KMS-11 (cell line): ENCODE results near the gene FEM1A.
"Not testable (repeated sequence)": the region's sequence is repeated elsewhere in the genome, so short reads cannot be mapped to it uniquely, and the experiment has no call there.

Source experiments
- H2AFZ ChIP-seq: fragments of 200-600 bp; sonication (generic); 2 replicates; pipeline ENCODE4 v1.6.1; 2016; ENCODE audit warnings: antibody characterized with exemption, mixed run types, low read depth
- H3K27ac ChIP-seq: fragments of 200-600 bp; sonication (generic); 2 replicates; pipeline ENCODE4 v1.6.1; 2016; ENCODE audit warnings: mild to moderate bottlenecking, mixed run types
- H3K27me3 ChIP-seq: fragments of 200-600 bp; sonication (generic); 2 replicates; pipeline ENCODE4 v1.6.1; 2017; ENCODE audit warnings: mild to moderate bottlenecking, low read depth, mixed run types, moderate library complexity; ENCODE audit not compliant: insufficient read depth
- H3K36me3 ChIP-seq: fragments of 200-600 bp; sonication (generic); 2 replicates; pipeline ENCODE4 v1.6.1; 2017; ENCODE audit warnings: mild to moderate bottlenecking, mixed run types; ENCODE audit not compliant: insufficient read depth
- H3K4me1 ChIP-seq: fragments of 200-600 bp; sonication (generic); 2 replicates; pipeline ENCODE4 v1.6.1; 2016; ENCODE audit warnings: mild to moderate bottlenecking, low read depth, mixed run types; ENCODE audit not compliant: poor library complexity, severe bottlenecking
- H3K4me2 ChIP-seq: fragments of 200-600 bp; sonication (generic); 2 replicates; pipeline ENCODE4 v1.7.0; 2016; ENCODE audit warnings: mild to moderate bottlenecking, mixed run types
- H3K4me3 ChIP-seq: fragments of 200-600 bp; sonication (generic); IDR thresholded peaks from 2 replicates; pipeline ENCODE4 v1.6.1; 2017; ENCODE audit warnings: low read depth, low read length, mixed read lengths; ENCODE audit not compliant: insufficient read depth
- H3K79me2 ChIP-seq: fragments of 200-600 bp; sonication (generic); 2 replicates; pipeline ENCODE4 v1.6.1; 2016; ENCODE audit warnings: low read depth, mixed run types; ENCODE audit not compliant: insufficient read depth
- H3K9ac ChIP-seq: fragments of 200-600 bp; sonication (generic); 2 replicates; pipeline ENCODE4 v1.6.1; 2016; ENCODE audit warnings: mild to moderate bottlenecking, mixed run types
- H4K20me1 ChIP-seq: fragments of 200-600 bp; sonication (generic); 2 replicates; pipeline ENCODE4 v1.6.1; 2016; ENCODE audit warnings: mild to moderate bottlenecking, mixed run types; ENCODE audit not compliant: insufficient read depth
- TF ChIP-seq, protein P1 (sequence below): fragments of 200-600 bp; sonication (generic); conservative IDR thresholded peaks from 2 replicates; pipeline ENCODE4 v1.6.1; 2017; ENCODE audit warnings: low read depth, mild to moderate bottlenecking, antibody characterized with exemption, low read length, moderate library complexity, mixed read lengths

Gene FEM1A

DNA sequence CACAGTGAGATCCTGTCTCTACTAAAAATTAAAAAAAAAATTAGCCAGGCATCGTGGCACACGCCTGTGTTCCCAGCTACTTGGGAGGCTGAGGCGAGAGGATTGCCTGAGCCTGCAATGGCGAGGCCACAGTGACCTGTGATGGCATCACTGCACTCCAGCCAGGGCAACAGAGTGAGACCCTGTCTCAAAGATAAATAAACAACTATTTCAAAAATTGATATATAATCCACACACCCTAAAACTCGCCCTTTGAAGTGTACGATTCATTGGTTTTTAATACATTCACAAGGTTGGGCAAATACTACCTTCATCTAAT, 52.1 kb downstream of the FEM1A start:
- Histone ChIP-seq H3K4me1 (no peaks in the 10 kb centered on the region), H3K27ac (no peak overlapping the region), H3K79me2 (no peaks in the 10 kb centered on the region), H3K4me2 (no peak overlapping the region), H2AFZ (no peak overlapping the region), H3K36me3 (no peaks in the 10 kb centered on the region), H3K4me3 (no peak overlapping the region), H3K9ac (no peak overlapping the region), H4K20me1 (no peaks in the 10 kb centered on the region), H3K27me3 (no peaks in the 10 kb centered on the region)
- TF ChIP-seq, protein P1, sequence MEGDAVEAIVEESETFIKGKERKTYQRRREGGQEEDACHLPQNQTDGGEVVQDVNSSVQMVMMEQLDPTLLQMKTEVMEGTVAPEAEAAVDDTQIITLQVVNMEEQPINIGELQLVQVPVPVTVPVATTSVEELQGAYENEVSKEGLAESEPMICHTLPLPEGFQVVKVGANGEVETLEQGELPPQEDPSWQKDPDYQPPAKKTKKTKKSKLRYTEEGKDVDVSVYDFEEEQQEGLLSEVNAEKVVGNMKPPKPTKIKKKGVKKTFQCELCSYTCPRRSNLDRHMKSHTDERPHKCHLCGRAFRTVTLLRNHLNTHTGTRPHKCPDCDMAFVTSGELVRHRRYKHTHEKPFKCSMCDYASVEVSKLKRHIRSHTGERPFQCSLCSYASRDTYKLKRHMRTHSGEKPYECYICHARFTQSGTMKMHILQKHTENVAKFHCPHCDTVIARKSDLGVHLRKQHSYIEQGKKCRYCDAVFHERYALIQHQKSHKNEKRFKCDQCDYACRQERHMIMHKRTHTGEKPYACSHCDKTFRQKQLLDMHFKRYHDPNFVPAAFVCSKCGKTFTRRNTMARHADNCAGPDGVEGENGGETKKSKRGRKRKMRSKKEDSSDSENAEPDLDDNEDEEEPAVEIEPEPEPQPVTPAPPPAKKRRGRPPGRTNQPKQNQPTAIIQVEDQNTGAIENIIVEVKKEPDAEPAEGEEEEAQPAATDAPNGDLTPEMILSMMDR, result no peak

DNA sequence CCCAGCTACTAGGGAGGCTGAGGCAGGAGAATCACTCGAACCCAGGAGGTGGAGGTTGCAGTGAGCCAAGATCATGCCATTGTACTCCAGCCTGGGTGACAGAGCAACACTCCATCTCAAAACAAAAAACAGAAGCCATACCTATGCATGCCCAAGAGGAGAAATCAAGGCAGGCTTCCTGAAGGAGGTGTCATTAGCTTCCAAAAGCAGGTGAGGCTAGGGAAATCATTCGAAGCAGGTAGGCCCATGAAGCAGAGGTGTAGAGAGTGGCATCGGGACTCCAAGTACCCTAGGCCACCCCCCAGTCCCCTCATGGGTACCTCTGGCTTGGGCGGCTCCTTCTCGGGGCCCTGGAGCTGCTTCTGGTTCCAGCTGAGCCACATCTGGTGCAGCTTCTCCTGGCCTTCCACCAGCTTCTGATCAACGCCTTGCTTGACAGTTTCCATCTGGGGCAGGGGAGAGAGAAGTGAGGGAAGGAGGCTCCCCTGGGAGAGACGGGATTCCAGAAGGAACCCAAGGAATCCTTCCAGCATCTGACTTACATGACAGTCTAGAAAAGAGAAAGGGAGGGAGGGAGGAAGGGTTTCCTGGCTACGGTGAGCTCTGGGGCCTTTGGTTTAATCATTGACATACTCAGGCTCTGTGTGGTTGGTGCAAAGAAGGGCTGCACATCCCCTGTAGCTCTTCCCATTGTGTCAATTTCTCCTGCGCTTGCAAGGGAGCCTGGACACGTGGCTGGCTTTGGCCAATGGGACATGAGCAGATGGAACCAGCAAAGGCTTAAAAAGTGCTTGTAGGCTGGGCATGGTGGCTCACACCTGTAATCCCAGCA, 53.0 kb downstream of the FEM1A start:
- H3K9ac ChIP-seq, result no peak overlapping the region
- H3K36me3 ChIP-seq, result no peaks in the 10 kb centered on the region
- peaks cover 7% of the 10 kb centered on the region for H3K4me1 ChIP-seq
- H4K20me1 ChIP-seq, result no peaks in the 10 kb centered on the region
- H3K27ac ChIP-seq, result no peak overlapping the region
- TF ChIP-seq, protein P1, result no peak
- H3K27me3 ChIP-seq, result no peaks in the 10 kb centered on the region
- H3K4me2 ChIP-seq, result no peak overlapping the region
- no peaks in the 10 kb centered on the region for H3K79me2 ChIP-seq
- no peak overlapping the region for H3K4me3 ChIP-seq
- no peak overlapping the region for H2AFZ ChIP-seq

DNA sequence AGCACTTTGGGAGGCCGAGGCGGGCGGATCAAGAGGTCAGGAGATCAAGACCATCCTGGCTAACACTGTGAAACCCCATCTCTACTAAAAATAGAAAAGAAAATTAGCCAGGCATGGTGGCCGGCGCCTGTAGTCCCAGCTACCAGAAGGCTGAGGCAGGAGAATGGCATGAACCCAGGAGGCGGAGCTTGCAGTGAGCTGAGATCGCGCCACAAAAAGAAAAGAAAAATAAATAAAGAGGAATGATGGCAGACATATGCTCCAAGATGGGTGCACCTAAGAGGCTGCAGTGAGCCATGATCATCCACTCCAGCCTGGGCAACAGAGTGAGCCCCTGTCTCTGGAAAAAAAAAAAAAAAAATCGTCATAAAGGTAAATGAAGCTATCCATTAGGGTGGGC, 54.4 kb downstream of the FEM1A start:
- not testable (repeated sequence) for H3K27ac ChIP-seq, H2AFZ ChIP-seq, H3K79me2 ChIP-seq, H3K4me2 ChIP-seq, H3K27me3 ChIP-seq, H4K20me1 ChIP-seq, H3K36me3 ChIP-seq, H3K9ac ChIP-seq, H3K4me3 ChIP-seq
- peaks cover 14% of the 10 kb centered on the region for H3K4me1 ChIP-seq

DNA sequence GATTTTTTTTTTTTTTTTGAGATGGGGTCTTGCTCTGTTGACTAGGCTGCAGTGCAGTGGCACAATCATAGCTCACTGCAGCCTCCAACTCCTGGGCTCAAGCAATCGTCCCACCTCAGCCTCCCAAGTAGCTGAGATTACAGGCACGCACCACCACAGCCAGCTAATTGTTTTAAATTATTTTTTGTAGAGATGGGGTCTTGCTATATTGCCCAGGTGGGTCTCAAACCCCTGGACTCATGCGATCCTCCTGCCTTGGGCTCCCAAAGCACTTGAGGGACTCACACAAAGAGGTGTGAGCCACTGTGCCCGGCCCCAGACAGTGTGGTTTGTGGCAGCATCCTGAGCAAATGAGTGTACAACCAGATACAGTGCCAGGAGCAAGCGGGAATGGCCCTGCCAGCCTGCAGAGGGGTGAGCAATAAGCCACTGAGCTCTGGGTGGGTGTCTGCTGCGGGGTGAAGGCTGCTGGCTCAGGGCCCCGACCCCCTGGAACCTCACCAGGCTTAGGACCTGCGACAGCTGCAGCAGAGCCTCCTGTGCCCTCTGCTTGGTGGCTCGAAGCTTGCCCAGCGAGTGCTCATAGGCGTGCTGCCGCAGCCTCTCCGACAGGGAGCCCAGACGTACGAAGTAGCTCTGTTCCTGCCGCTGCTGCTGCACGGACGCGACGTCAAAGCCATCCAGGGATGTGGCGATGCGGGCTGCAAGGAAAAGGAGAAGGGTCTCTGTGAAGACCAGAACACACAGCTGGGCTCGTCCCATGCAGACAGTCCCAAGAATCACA, 55.8 kb downstream of the FEM1A start:
- no peak overlapping the region for H3K9ac ChIP-seq
- no peak overlapping the region for H2AFZ ChIP-seq
- no peak overlapping the region for H3K4me3 ChIP-seq
- TF ChIP-seq, protein P1, result no peak
- H3K27me3 ChIP-seq, result no peaks in the 10 kb centered on the region
- peaks cover 14% of the 10 kb centered on the region for H3K4me1 ChIP-seq
- H3K36me3 ChIP-seq, result no peaks in the 10 kb centered on the region
- H3K27ac ChIP-seq, result no peak overlapping the region
- no peaks in the 10 kb centered on the region for H3K79me2 ChIP-seq
- H3K4me2 ChIP-seq, result no peak overlapping the region
- no peaks in the 10 kb centered on the region for H4K20me1 ChIP-seq

DNA sequence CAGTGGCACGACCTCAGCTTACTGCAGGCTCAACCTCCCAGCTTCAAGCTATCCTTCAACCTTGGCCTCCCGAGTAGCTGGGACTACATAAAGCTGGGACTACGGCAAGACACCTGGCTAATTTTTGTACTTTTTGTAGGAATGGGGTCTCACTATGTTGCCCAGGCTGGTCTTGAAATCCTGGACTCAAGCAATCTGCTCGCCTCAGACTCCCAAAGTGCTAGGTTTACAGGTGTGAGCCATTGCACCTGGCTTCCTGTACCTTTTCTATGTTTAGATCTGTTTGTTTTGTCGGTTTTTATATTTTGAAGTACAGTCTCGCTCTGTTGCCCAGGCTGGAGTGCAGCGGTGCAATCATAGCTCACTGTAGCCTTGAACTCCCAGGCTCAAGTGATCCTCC, 57.5 kb downstream of the FEM1A start:
- no peaks in the 10 kb centered on the region for H4K20me1 ChIP-seq
- H3K27me3 ChIP-seq, result no peaks in the 10 kb centered on the region
- no peaks in the 10 kb centered on the region for H3K79me2 ChIP-seq
- 0 out of 2 replicates have a peak overlapping the region, but pooled peaks have one; percentile 29 for H3K4me2 ChIP-seq
- H3K4me3 ChIP-seq, result no peak overlapping the region
- H3K27ac ChIP-seq, result no peak overlapping the region; the same call in 1 of the 2 replicates
- TF ChIP-seq, protein P1, result no peak
- no peaks in the 10 kb centered on the region for H3K36me3 ChIP-seq
- no peak overlapping the region for H2AFZ ChIP-seq
- no peak overlapping the region for H3K9ac ChIP-seq
- H3K4me1 ChIP-seq, result peaks cover 14% of the 10 kb centered on the region
